Measurements from ENCODE around the gene CCDC43.
"Not testable (repeated sequence)": the region's sequence is repeated elsewhere in the genome, so short reads cannot be mapped to it uniquely, and the experiment has no call there.

CCDC43 gene

GRCh38 chr17:44688675-44689476 is 700 bp downstream of the CCDC43 start:
- H3K27me3 Mint-ChIP-seq = no peaks in the 10 kb centered on the region
- H3K36me3 Mint-ChIP-seq = peaks cover 3% of the 10 kb centered on the region
- H3K9me3 Mint-ChIP-seq (ENCODE audit: low read depth) = no peaks in the 10 kb centered on the region
- H3K4me3 Mint-ChIP-seq = peak overlapping the region; percentile 96
- H3K27ac Mint-ChIP-seq = peak overlapping the region; percentile 99
- peaks cover 27% of the 10 kb centered on the region for H3K4me1 Mint-ChIP-seq (ENCODE audit: low read depth)

- Mint-ChIP-seq H3K9me3 (ENCODE audit: low read depth) (no peaks in the 10 kb centered on the region), H3K4me3 (peak overlapping the region; percentile 96), H3K27me3 (no peaks in the 10 kb centered on the region), H3K4me1 (ENCODE audit: low read depth) (peaks cover 30% of the 10 kb centered on the region), H3K27ac (no peak overlapping the region), H3K36me3 (peaks cover 7% of the 10 kb centered on the region)
These were observed 1.4 kb downstream of the CCDC43 start for GRCh38 chr17:44688200-44688599.

GRCh38 chr17:44687756-44688155 is 1.8 kb downstream of the CCDC43 start:
- no peaks in the 10 kb centered on the region for H3K9me3 Mint-ChIP-seq (ENCODE audit: low read depth)
- H3K4me1 Mint-ChIP-seq (ENCODE audit: low read depth) = peaks cover 30% of the 10 kb centered on the region
- H3K27me3 Mint-ChIP-seq = no peaks in the 10 kb centered on the region
- H3K4me3 Mint-ChIP-seq = peak overlapping the region; percentile 2
- H3K36me3 Mint-ChIP-seq = peaks cover 7% of the 10 kb centered on the region
- no peak overlapping the region for H3K27ac Mint-ChIP-seq

- Mint-ChIP-seq H3K4me1 (ENCODE audit: low read depth) (peaks cover 15% of the 10 kb centered on the region), H3K36me3 (peaks cover 12% of the 10 kb centered on the region)
- not testable (repeated sequence) for H3K27ac Mint-ChIP-seq; H3K4me3 Mint-ChIP-seq; H3K27me3 Mint-ChIP-seq; H3K9me3 Mint-ChIP-seq (ENCODE audit: low read depth)
These were observed 6.3 kb downstream of the CCDC43 start for GRCh38 chr17:44683303-44683702.

- no peaks in the 10 kb centered on the region for H3K4me1 Mint-ChIP-seq (ENCODE audit: low read depth)
- H3K27me3 Mint-ChIP-seq = no peaks in the 10 kb centered on the region
- H3K4me3 Mint-ChIP-seq = no peak overlapping the region
- H3K27ac Mint-ChIP-seq = no peak overlapping the region
- peaks cover 7% of the 10 kb centered on the region for H3K36me3 Mint-ChIP-seq
- no peaks in the 10 kb centered on the region for H3K9me3 Mint-ChIP-seq (ENCODE audit: low read depth)
These were observed 12.4 kb downstream of the CCDC43 start for GRCh38 chr17:44677136-44677535.

GRCh38 chr17:44673893-44674292 is 15.7 kb downstream of the CCDC43 start:
- Mint-ChIP-seq H3K4me1 (ENCODE audit: low read depth) (no peaks in the 10 kb centered on the region), H3K9me3 (ENCODE audit: low read depth) (no peaks in the 10 kb centered on the region), H3K27ac (no peak overlapping the region), H3K27me3 (no peaks in the 10 kb centered on the region), H3K4me3 (no peak overlapping the region), H3K36me3 (peaks cover 4% of the 10 kb centered on the region)

- Mint-ChIP-seq H3K27me3 (no peaks in the 10 kb centered on the region), H3K4me1 (ENCODE audit: low read depth) (no peaks in the 10 kb centered on the region), H3K27ac (no peak overlapping the region), H3K9me3 (ENCODE audit: low read depth) (no peaks in the 10 kb centered on the region), H3K4me3 (no peak overlapping the region), H3K36me3 (no peaks in the 10 kb centered on the region)
These were observed 17.0 kb downstream of the CCDC43 start for GRCh38 chr17:44672479-44673093.

- no peaks in the 10 kb centered on the region for H3K9me3 Mint-ChIP-seq (ENCODE audit: low read depth)
- H3K27me3 Mint-ChIP-seq = peaks cover 1% of the 10 kb centered on the region
- no peak overlapping the region for H3K4me3 Mint-ChIP-seq
- no peaks in the 10 kb centered on the region for H3K36me3 Mint-ChIP-seq
- no peak overlapping the region for H3K27ac Mint-ChIP-seq
- H3K4me1 Mint-ChIP-seq (ENCODE audit: low read depth) = no peaks in the 10 kb centered on the region
These were observed 23.6 kb downstream of the CCDC43 start for GRCh38 chr17:44666006-44666405.

GRCh38 chr17:44664867-44665266 is 24.7 kb downstream of the CCDC43 start:
- no peaks in the 10 kb centered on the region for H3K36me3 Mint-ChIP-seq
- no peak overlapping the region for H3K27ac Mint-ChIP-seq
- no peaks in the 10 kb centered on the region for H3K4me1 Mint-ChIP-seq (ENCODE audit: low read depth)
- H3K9me3 Mint-ChIP-seq (ENCODE audit: low read depth) = no peaks in the 10 kb centered on the region
- H3K4me3 Mint-ChIP-seq = no peak overlapping the region
- peaks cover 1% of the 10 kb centered on the region for H3K27me3 Mint-ChIP-seq

GRCh38 chr17:44663095-44663494 is 26.5 kb downstream of the CCDC43 start:
- H3K4me3 Mint-ChIP-seq = no peak overlapping the region
- H3K36me3 Mint-ChIP-seq = no peaks in the 10 kb centered on the region
- H3K27ac Mint-ChIP-seq = no peak overlapping the region

GRCh38 chr17:44661835-44662234 is 27.7 kb downstream of the CCDC43 start:
- Mint-ChIP-seq H3K4me1 (ENCODE audit: low read depth) (peaks cover 3% of the 10 kb centered on the region), H3K27ac (no peak overlapping the region), H3K36me3 (no peaks in the 10 kb centered on the region), H3K4me3 (no peak overlapping the region), H3K27me3 (peaks cover 5% of the 10 kb centered on the region), H3K9me3 (ENCODE audit: low read depth) (no peaks in the 10 kb centered on the region)

More at GRCh38 chr17:44663095-44663494, 26.5 kb downstream of the CCDC43 start:
- H3K27me3 Mint-ChIP-seq = peaks cover 1% of the 10 kb centered on the region
- no peaks in the 10 kb centered on the region for H3K9me3 Mint-ChIP-seq (ENCODE audit: low read depth)
- H3K4me1 Mint-ChIP-seq (ENCODE audit: low read depth) = no peaks in the 10 kb centered on the region

GRCh38 chr17:44655983-44656710 is 33.4 kb downstream of the CCDC43 start, which contains the start of gene MEIOC:
Gene MEIOC, plus strand, starts transcription at chr17:44656468. Its CDS starts 146 bp downstream, at chr17:44656614.
- peak within 1 kb of the TSS; percentile 81 for H3K4me3 Mint-ChIP-seq
- no peaks in the 10 kb centered on the region for H3K36me3 Mint-ChIP-seq
- peaks cover 19% of the 10 kb centered on the region for H3K27me3 Mint-ChIP-seq
- H3K9me3 Mint-ChIP-seq (ENCODE audit: low read depth) = no peaks in the 10 kb centered on the region
- H3K4me1 Mint-ChIP-seq (ENCODE audit: low read depth) = peaks cover 7% of the 10 kb centered on the region
- H3K27ac Mint-ChIP-seq = no peak within 1 kb of the TSS

- Mint-ChIP-seq H3K4me1 (ENCODE audit: low read depth) (peaks cover 7% of the 10 kb centered on the region), H3K36me3 (no peaks in the 10 kb centered on the region), H3K27ac (no peak overlapping the region), H3K4me3 (no peak overlapping the region), H3K27me3 (peaks cover 22% of the 10 kb centered on the region), H3K9me3 (ENCODE audit: low read depth) (no peaks in the 10 kb centered on the region)
These were observed 35.6 kb downstream of the CCDC43 start for GRCh38 chr17:44653954-44654353.

- H3K9me3 Mint-ChIP-seq (ENCODE audit: low read depth) = no peaks in the 10 kb centered on the region
- H3K27ac Mint-ChIP-seq = no peak overlapping the region
- H3K4me3 Mint-ChIP-seq = no peak overlapping the region
- H3K27me3 Mint-ChIP-seq = peaks cover 22% of the 10 kb centered on the region
- peaks cover 7% of the 10 kb centered on the region for H3K4me1 Mint-ChIP-seq (ENCODE audit: low read depth)
- H3K36me3 Mint-ChIP-seq = no peaks in the 10 kb centered on the region
These were observed 36.2 kb downstream of the CCDC43 start for GRCh38 chr17:44653384-44653783.

- Mint-ChIP-seq H3K27ac (no peak overlapping the region), H3K27me3 (peaks cover 22% of the 10 kb centered on the region), H3K4me3 (no peak overlapping the region)
These were observed 36.8 kb downstream of the CCDC43 start for GRCh38 chr17:44652727-44653126.

More at GRCh38 chr17:44652727-44653126, 36.8 kb downstream of the CCDC43 start:
- Mint-ChIP-seq H3K4me1 (ENCODE audit: low read depth) (peaks cover 7% of the 10 kb centered on the region), H3K9me3 (ENCODE audit: low read depth) (no peaks in the 10 kb centered on the region), H3K36me3 (no peaks in the 10 kb centered on the region)

All from activated naive CD8-positive, alpha-beta T cell (primary cell).